ENCODE data around the gene MRPL58.
"Not testable (repeated sequence)": the region's sequence is repeated elsewhere in the genome, so short reads cannot be mapped to it uniquely, and the experiment has no call there.

The MRPL58 gene

DNA sequence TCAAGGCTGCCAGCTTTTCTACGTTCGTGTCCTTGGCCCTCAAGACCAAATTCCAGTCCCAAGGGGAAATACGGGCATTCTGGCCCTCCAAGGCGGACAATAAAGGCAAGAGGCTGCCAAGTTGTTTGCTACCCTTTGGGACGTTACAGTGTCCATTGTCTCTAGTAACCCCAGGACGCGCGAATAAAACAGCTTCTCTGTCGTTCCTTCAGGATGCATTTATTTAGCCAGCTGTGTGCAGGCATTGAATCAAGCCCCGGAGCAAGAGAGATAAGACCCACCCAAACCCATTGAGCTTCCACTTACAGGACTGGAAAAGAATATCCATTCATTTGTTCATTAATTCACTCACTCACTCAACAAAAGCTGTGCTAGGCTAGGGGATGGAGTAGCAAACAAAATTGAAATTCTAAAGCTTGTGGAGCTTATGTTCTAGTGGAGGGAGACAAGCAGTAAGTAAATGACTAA lies 656 bp downstream of the MRPL58 start:
- DNase-seq (ENCODE audit: low read depth): no peak

DNA sequence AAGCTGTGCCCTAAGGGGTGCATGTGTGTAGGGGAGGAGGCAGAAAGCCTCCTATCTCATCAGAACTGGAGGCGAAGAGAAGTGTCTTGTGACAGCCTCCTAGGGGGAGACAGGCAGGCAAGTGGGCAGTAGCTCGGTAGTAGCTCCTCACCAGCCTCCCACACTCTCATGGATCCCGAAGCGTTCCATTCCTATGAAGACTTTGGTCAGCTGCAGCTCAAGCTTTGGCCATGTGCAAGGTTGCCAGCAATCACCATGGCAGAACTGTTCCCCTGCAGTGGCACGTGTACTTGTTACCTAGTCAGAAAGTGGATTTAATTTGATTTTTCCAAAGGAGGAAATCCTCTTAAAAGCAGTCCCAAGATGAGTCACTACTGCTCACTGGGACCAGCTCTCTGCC lies 6.7 kb downstream of the MRPL58 start:
- no peak for DNase-seq (ENCODE audit: low read depth)

DNA sequence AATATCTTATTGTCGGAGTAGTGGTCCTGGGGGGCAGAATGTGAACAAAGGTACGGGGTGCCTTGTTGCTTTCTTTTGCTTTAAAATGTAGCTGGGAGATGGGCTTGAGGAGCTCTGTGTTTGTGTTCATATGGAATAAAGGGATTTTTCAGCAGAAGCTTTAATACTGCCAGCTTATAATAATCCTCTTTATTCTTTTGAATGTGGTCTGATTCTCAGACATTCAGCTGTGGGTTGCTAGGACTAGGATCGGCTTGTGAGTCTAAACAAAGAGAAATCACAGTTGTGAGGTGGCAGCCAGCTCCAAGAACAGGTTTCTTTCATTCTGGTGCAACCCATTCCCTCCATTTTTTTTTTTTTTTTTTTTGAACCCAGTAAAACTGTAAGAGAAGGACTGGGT lies 7.2 kb downstream of the MRPL58 start:
- no peak for DNase-seq (ENCODE audit: low read depth)

DNA sequence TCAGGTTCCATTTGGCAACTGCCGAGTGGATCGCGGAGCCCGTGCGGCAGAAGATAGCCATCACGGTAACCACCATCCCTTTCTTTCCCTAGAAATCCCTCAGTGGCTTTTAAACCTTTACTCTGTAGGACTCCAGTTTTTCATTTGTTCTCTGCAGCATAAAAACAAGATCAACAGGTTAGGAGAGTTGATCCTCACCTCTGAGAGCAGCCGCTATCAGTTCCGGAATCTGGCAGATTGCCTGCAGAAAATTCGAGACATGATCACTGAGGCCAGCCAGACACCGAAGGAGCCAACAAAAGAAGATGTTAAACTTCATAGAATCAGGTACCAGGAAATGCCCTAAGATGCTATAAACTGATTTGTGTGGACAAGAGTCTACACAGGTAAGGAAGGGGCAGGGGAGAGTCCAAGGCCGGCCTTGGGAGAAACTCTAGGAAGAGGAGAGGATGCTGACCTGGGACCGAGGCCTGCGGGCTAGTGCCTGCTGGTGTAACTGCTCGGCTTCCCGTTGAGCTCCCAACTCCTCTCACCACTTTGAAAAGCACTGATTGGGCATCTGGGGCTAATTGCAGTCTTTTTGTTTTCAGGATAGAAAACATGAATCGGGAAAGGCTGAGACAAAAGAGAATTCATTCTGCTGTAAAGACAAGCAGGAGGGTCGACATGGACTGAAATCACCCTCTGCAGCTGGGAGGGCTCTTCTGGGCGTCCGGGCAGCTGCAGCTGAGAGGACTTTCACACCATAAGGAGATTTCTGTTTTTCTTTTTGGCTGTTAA lies 8.1 kb downstream of the MRPL58 start:
- no peak for DNase-seq (ENCODE audit: low read depth)

DNA sequence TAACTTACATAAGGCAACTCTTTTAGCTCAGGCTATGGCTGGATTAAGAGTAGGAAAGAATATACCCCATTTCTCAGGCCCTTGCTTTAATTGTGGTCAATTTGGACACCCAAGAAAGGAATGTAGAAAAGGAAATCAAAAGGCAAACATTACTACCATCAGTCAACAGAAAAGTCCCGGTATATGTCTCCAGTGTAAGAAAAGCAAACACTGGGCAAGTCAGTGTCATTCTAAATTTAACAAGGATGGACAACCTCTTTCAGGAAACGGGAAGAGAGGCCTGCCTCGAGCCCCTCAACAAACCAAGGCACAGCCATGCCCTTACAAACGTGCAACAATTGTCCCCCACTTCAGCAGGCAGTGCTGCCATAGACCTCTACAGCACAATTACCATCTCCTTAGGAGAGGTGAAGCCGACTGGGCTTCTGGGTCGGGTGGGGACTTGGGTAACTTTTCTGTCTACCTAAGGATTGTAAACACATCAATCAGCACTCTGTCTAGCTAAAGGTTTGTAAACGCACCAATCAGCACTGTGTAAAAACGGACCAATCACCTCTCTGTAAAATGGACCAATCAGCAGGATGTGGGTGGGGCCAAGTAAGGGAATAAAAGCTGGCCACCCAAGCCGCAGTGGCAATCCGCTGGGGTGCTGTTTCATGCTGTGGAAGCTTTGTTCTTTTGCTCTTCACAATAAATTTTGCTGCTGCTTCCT lies 12.4 kb downstream of the MRPL58 start:
- peak; percentile 12 for DNase-seq (ENCODE audit: low read depth)

DNA sequence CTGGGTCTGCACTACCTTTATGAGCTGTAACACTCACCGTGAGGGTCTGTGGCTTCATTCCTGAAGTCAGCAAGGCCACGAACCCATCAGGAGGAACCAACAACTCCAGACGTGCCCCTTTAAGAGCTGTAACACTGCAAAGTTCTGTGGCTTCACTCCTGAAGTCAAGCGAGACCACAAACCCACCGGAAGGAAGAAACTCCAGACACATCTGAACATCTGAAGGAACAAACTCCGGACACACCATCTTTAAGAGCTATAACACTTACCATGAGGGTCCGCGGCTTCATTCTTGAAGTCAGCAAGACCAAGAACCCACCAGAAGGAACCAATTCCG lies 12.9 kb downstream of the MRPL58 start:
- DNase-seq (ENCODE audit: low read depth): not testable (repeated sequence)

DNA sequence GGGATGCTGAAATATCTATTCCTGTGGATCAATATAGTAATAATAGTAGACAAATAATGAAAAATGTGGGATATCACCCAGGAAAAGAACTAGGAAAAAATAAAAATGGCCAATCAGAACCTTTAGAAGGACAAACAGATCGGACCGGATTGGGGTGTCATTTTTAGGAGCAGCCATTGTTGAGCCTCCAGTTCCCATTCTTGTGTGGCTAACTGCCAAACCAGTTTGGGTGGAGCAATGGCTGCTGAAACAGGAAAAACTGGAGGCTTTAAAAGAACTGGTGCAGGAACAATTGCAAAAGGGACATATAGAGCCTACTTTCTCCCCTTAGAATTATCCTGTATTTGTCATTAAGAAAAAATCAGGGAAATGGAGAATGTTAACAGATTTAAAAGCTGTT lies 14.2 kb downstream of the MRPL58 start:
- DNase-seq (ENCODE audit: low read depth): not testable (repeated sequence)

DNA sequence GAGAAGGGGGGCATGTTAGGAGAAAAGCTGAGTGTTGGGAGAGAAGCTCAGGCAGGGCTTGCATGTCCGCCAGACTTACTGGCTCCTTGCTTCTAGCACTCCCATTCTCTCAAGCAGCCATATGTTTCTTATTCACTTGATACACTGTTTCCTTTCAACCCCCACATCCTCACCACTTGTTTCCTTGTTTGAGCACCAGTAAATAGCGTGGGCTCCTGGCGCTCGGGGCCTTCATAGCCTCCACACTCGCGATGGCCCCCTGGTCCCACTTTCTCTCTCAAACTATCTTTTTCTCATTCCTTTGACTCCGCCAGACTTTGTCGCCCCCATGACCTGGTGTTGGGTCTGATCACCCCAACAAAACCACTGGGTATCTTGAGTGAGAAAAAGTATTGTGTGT lies 17.7 kb downstream of the MRPL58 start:
- no peak for DNase-seq (ENCODE audit: low read depth)

DNA sequence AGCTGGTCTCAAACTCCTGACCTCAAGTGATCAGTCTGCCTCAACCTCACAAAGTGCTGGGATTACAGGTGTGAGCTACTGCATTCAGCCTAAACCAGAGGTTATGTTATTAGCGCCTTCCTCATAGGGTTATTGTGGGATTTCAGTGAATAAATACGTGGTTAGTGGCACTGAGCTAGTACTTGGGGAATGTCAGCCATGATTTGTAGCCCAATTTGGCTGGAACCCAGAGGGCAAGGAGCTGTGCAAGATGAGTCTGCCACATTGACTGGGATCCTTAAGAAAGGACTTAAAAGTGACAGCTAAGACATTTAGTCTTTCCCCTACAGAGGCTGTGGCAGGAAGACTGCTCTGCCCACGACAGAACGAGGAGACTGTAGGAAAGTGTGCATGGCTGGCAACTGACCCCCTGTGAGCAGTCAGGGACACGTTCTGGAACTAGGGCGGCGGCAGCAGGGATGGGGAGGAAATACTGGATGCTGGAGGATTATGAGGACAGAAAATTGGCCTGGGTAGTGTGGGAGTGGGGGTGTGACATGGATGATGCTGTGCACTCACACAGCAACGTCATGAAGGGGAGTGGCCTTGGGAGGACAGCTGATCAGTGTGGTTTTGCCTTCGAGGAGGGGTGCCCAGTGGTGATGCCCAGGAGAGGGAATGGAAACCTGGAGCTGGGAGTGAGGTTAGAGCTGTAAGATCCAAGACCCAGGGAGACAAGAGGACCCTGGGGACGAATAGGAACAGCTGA lies 19.7 kb downstream of the MRPL58 start:
- peak; percentile 52 for DNase-seq (ENCODE audit: low read depth)

DNA sequence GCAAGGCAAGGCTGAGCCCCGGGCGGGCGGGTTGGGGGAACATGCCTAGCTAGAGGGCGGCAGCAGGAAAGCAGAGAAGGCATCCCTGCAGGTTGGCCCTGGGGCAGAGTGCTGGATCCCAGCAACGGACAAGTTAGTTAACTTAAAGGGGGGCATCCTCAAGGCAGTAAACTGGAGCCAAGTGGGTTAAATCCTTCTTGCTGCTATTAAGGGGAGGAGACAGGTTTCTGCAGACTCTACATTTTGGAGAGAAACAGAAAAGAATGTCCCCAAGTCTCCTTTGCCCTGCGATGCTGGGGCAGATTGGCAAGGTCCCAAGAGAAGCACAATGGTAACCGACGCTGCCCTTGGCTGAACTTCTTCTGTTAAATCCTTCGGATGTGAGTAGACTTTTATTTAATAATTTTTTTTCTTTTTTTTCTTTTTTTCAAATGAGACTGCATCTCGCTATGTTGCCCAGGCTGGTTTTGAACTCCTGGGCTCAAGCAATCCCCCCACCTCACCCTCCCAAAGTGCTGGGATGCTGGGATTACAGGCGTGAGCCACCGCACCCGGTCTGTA lies 20.3 kb downstream of the MRPL58 start:
- DNase-seq (ENCODE audit: low read depth): no peak

DNA sequence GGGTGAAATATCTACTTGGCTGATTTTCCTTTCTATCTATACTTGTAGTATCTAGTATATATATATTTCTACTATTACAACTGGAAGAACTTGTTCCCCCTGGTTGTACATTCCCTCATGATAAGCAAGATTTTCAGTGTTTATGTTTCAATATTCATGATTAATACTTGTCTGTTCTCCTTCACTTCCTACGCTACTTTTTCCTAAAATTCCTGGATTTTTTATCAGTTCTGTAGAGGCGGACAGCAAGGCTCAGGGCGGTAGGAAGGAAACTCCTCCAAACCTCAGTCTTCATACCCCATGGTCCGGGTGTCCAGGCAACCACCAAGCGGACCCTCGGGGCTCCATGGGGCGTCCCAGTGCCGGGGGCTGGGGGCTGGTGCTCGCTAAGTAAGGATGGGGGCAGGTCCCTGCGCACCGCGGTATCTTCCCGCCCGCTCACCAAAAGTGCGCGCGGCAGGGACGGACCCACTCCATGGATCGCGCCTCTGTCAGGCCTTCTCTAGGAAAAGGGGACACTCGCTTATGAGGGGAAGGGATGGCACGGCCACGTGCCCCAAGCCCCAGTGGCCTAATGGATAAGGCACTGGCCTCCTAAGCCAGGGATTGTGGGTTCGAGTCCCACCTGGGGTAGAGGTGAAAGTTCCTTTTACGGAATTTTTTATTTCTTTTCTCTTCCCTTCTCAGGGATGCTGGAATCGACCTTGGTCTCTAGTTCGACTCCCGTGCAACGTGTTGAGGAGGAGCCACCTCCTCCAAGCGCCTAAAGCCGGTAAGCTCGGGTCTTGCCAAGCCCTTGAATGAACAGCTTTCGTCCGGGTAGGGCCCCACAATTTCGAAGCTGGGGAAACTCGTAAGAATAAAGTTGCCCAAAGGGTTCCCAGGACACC lies 21.1 kb downstream of the MRPL58 start:
- DNase-seq (ENCODE audit: low read depth): peak; percentile 90

DNA sequence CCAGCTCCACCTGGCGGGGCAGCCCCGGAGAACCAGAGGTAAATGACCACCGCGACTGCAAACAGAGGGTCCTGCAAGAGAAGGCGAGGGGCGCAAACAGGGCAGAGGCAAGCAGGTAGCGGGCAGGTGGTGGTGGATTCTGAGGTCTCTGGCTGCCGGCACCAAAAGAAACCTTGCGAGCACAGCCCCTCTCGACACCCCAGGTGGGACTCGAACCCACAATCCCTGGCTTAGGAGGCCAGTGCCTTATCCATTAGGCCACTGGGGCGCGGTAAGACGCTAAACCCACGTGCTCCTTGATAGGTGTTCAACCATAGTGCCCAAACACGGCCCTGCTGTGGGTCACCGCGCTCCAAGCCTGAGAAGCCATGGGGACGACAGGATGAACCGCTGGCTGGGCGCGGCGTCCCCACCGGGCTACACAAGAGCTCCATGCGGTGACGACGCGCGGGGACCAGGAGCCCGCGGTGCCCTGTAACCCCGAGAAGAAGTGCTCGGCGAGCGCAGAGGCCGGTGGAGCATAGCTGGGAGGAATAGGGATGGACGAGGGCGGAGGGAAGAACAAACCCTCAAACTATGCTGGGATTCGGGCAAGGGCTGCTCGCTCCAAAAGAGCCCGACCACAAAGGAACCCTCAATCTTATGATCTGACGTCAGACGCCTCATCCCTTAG lies 21.9 kb downstream of the MRPL58 start:
- DNase-seq (ENCODE audit: low read depth): peak; percentile 92

DNA sequence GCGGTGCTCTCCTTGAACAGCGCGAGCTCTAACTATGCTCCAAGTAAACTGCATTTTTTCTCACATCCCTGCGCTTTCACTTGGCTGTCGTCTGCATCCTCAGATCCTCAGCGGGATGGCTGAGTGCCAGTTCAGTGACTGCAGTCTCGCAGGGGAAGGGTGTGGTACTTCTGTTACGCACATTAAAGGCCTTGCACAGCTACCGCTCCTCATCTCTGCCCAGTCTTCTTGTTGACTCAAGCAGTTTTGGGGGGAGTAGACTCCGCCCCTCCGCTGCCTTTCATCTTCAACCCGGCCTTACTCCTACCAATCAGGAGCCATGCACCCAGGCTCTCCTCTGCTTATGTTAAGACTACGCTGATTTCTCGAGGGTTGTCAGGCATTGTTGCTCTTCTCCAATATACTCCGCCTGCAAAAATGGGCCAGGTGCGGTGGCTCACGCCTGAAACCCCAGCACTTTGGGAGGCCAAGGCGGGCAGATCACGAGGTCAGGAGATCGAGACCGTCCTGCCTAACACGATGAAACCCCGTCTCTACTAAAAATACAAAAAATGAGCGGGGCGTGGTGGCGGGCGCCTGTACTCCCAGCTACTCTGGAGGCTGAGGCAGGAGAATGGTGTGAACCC lies 24.3 kb downstream of the MRPL58 start:
- DNase-seq (ENCODE audit: low read depth): peak; percentile 71

DNA sequence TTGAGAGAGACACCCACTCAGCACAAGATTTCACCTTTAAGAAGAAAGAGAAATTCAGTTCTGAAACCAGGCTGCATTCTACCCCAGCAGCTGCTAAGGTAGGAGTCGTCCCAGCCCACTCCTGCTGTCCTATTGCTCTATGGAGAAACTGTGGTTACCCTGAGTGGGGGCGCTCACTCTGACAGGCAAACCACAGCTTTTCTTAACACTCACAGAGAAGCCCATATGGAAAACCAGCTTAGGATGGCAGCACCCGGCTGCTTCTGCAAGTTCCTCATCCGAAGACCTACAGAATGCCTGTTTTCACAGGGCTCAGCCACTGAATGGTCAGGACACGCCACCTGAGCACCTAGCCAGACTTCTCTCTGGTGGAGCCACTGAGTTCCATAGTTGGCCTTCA lies 26.8 kb downstream of the MRPL58 start:
- no peak for DNase-seq (ENCODE audit: low read depth)

DNA sequence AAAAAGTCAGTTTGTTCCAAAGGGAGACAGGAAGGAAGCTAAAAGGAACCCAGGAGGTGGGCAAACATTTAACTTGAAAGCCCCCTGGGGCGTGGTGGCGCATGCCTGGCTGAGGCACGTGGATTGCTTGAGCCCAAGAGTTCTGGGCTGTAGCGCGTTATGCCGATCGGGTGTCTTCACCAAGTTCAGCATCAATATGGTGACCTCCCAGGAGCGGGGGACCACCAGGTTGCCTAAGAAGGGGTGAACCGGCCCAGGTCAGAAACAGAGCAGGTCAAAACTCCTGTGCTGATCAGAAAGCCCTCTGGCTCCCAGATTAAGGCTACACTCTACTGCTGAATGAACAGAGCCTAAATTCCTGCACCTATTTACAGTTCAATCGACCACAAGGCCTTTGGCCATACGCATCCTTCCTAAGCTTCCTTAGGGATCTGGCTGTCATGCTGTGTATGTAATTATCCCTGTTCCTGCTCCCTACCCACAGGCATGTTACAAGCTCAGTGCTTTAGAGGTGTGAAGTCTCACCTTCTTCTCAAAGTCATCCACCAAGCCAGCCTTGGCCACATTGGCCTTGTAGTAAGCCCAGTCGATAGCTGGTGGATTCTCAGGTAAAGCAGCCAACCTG lies 29.3 kb downstream of the MRPL58 start:
- DNase-seq (ENCODE audit: low read depth): no peak

DNA sequence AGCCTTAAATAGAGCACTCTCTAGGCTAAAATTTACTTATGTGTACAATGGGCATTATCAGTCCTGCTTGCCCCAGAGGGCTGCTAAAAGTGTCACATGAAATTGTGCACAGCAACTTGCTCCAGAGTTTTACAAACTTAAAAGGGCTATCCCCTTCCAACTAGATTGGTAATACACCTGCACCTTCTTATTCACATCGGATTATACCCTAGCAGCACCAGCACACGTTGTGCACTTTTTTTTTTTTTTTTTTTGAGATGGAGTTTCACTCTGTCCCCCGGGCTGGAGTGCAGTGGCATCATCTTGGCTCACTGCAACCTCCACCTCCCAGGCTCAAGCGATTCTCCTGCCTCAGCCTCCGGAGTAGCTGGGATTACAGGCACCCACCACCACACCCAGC lies 31.3 kb downstream of the MRPL58 start:
- not testable (repeated sequence) for DNase-seq (ENCODE audit: low read depth)

DNA sequence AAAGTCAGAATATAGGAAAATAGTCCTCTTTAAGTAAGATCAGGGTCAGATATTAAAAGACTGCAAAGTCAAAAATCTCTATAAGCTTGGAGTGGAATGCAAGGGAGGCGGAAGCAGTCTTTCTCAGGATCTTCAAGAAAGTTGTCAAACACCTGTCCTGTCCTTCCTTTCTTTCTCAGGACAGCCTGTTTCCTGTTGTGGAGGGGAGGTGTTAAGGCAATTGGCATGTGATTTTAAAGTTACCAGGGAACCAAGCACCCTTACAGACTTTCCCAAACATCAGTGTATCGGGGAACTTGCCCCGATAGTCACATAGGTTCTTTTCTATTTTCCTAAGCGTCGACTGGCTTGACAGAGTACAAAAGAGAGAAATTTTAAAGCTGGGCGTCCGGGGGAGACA lies 32.2 kb downstream of the MRPL58 start:
- no peak for DNase-seq (ENCODE audit: low read depth)

DNA sequence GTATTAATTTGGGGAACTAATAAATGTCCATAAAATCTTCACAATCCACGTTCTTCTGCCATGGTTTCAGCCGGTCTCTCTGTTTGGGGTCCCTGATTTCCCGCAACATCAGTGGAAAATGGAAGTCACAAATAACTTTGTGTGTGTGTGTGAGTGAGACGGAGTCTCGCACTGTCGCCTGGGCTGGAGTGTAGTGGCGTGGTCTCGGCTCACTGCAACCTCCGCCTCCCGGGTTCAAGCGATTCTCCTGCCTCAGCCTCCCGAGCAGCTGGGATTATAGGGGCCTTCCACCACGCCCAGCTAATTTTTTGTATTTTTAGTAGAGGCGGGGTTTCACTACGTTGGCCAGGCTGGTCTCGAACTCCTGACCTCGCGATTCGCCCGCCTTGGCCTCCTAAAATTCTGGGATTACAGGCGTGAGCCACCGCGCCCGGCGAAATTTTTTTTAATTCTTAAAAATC lies 33.5 kb downstream of the MRPL58 start:
- not testable (repeated sequence) for DNase-seq (ENCODE audit: low read depth)

DNA sequence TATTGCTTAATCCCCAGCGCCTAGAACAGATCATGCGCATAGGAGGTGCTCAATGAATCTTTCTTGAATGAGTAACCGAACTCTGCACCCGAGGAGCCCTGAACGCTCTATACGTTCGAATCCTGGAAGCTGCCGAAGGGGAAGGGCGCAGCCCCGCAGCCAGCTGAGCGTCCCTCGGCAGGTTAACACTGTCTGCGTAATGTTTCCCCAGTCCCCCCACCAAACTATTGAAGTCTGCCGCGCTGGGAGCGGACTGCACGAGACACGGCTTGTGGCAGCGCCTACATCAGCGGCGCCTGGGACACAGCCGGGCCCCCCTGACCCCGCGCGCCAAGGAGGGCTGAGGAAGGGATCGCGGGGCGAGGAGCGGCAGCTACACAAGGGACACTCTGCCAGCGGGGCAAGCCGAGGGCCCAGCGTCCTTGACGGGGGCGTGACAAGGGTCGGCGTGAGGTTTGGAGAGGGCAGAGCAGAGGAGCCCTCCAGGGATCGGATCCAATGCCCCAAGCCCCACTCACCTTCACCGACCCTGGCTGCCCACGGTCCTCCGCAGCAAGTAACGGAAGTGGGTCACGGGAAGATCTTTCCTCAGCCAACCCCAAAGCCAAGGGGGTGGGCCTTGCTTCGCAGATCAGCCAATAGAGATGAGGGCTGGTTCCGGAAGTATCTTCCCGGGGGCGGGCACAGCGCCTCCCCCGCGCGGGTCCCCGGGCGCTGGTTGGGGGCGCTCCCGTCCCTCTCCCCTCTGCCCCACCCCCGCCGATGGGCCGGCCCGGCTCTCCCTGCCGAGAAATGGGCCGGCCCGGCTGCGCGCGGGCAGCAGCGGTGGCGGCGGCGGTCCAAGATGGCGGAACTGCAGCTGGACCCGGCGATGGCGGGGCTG lies 34.2 kb downstream of the MRPL58 start, which contains the start of the genes ATP5PD and KCTD2:
Gene ATP5PD (minus strand): TSS at position 563 of the 883 bp plus-strand sequence. CDS start 4,319 bp downstream, outside the sequence.
Gene KCTD2 (plus strand): TSS at position 819 of the 883 bp plus-strand sequence. CDS start 26 bp downstream, at position 845.
- peak; percentile 95 for DNase-seq (ENCODE audit: low read depth)
